GM21619 (cell line): ENCODE results near the gene TMEM59.

Experiments
- ATAC-seq: cut with Tn5 transposase; IDR thresholded peaks from one replicate; pipeline ENCODE4 v1.9.1; 2021; ENCODE audit not compliant: unreplicated experiment

Gene TMEM59

GRCh38 chr1:53986458-53986857 lies 66.5 kb downstream of the TMEM59 start:
- ATAC-seq = no peak

- no peak for ATAC-seq
These were observed 68.3 kb downstream of the TMEM59 start for GRCh38 chr1:53984726-53985125.

GRCh38 chr1:53982763-53983104 lies 70.3 kb downstream of the TMEM59 start:
- ATAC-seq = no peak

DNA sequence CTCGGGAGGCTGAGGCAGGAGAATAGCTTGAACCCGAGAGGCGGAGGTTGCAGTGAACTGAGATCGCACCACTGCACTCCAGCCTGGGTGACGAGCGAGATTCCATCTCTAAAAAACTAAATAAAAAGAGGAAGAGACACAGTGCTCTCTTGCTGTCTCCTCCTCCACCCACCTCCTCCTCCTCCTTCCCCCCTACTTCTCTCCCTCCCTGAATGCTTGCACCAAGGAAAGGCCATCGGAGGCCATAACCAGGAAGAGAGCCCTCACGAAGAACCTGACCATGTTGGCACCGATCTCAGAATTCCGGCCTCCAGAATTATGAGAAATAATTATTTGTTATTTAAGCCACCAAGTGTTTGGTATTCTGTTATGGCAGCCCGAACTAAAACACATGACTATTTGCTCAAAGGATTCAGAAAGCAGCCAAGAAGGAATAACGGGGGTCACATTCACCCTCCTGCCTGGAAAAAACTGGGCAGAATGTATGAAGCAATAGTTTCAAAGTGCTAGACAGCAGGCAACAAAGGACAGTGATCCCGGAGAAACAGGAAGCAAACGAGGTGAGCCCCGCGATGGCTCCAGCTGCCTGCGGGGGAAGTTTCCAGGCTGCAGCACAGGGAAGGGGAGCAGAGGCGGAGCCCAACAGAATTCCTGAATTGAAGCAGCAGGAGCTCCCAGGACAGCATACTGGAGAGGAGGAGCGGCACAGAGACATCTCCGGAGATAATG lies 70.8 kb downstream of the TMEM59 start:
- no peak for ATAC-seq

DNA sequence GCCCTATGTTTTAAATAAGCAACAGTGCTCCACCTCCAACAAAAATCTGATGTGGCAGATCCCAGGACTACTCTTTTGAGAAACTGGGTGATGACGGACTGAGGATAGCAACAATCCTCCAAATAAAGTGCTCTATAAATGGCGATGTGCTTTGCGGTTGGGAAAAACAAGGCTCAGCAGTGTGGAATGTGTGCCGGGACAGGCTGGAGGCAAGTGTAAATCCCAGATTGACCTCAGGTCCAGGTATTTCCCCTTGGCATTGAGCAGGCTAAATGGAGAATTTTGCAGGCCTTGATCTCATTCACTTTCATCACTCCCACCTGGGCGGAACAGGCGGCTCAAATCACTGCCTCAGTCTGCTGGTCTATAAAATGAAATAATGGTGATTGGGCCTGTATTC lies 71.8 kb downstream of the TMEM59 start:
- no peak for ATAC-seq

- ATAC-seq = no peak
These were observed 73.1 kb downstream of the TMEM59 start for GRCh38 chr1:53979712-53980450.
